Loucy (cell line): ENCODE data around the gene ELMO1.

Source experiments
- EZH2phosphoT487 ChIP-seq: fragments of 200-600 bp; IDR thresholded peaks from 2 replicates; pipeline ENCODE4 v1.6.1; 2018; ENCODE audit warnings: antibody characterized with exemption, mild to moderate bottlenecking, moderate library complexity, borderline replicate concordance
- TF ChIP-seq, protein P1 (sequence below): fragments of 200-600 bp; sonication (generic); conservative IDR thresholded peaks from 2 replicates; pipeline ENCODE4 v1.5.1; 2014; ENCODE audit warnings: mild to moderate bottlenecking, antibody characterized with exemption, low read length

DNA sequence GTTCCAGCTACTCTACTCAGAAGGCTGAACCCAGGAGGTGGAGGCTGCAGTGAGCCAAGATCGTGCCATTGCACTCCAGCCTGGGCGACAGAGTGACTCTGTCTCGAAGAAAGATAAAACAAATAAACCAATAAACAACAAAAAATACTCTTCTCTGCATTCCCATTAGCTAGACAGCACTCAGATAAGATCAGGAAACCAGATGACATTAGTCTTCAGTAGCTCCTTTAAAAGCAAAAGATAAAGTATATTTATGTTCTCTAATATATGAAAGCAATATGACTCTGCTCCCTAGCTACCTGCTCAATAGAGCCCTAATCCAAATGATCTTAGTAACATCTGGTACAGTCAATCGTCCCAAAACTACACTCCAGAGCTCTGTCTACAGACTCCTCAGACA, 212.9 kb downstream of the ELMO1 start:
- TF ChIP-seq, protein P1, sequence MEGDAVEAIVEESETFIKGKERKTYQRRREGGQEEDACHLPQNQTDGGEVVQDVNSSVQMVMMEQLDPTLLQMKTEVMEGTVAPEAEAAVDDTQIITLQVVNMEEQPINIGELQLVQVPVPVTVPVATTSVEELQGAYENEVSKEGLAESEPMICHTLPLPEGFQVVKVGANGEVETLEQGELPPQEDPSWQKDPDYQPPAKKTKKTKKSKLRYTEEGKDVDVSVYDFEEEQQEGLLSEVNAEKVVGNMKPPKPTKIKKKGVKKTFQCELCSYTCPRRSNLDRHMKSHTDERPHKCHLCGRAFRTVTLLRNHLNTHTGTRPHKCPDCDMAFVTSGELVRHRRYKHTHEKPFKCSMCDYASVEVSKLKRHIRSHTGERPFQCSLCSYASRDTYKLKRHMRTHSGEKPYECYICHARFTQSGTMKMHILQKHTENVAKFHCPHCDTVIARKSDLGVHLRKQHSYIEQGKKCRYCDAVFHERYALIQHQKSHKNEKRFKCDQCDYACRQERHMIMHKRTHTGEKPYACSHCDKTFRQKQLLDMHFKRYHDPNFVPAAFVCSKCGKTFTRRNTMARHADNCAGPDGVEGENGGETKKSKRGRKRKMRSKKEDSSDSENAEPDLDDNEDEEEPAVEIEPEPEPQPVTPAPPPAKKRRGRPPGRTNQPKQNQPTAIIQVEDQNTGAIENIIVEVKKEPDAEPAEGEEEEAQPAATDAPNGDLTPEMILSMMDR, result no peak
- no peak for TF ChIP-seq EZH2phosphoT487
